ENCODE results near the gene FAM72B.
"Not testable (repeated sequence)": the region's sequence is repeated elsewhere in the genome, so short reads cannot be mapped to it uniquely, and the experiment has no call there.

DNA sequence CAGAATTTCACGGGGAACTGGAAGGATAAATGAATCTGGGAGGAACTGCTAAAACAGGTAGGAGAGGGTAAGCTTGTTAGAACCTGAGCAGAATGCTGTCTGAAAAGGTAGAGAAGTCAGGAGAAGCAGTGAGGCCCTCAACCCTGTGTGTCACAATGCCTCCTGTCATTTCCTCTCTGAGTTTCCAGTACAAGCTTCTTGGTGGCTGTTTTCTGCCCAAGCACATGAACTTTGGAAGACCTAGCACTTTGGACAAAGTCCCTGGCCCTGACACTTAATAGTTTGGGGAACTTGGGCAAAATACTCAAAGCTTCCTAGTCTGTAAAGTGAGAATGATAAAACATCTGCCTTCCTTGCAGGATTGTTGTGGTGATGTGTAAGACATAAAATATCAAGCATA, 52.6 kb downstream of the FAM72B start:
- TF ChIP-seq CTCF (IDR thresholded peaks at IDR 0.05; ENCODE audit: poor library complexity); EZH2phosphoT487 (IDR thresholded peaks at IDR 0.05; ENCODE audit: low read depth, severe bottlenecking, unreplicated experiment); EZH2 (IDR thresholded peaks at IDR 0.05; ENCODE audit: borderline replicate concordance): not testable (repeated sequence)

Measured in hepatocyte (in vitro differentiated cells).